Natural killer cell (primary cell): ENCODE results near the gene TMEM61. TPM values are rescaled to one million over a fixed set of nuclear protein-coding genes. Genes with fewer than 3 reads are reported as not detected.
A peak's percentile ranks its signal among the peaks of the same experiment; 100 is the strongest.

Experiments
- ATAC-seq, 3 donors: fragments of 150-1000 bp in 2 of 3; fragments of 200-7000 bp in 1 of 3; cut with Tn5 transposase; 1 replicate in 1 of 3; 2 replicates in 2 of 3; pipeline ENCODE4 v1.10.0; 2021; ENCODE audit warnings: mild to moderate bottlenecking in 2 of 3, moderate library complexity in 2 of 3
- DNase-seq, 2 donors: peaks; one replicate each; pipeline versions ENCODE4 v3.0.0 to v3.0.0-alpha.2; 2013 to 2021; ENCODE audit warnings: mixed read lengths in 1 of 2
- H3K27ac ChIP-seq: one replicate; pipeline ENCODE4 v1.5.1; 2013; ENCODE audit warnings: mild to moderate bottlenecking, low read length
- H3K27me3 ChIP-seq: one replicate; pipeline ENCODE4 v1.6.1; 2013; ENCODE audit warnings: low read length; ENCODE audit not compliant: control insufficient read depth, insufficient read depth
- H3K36me3 ChIP-seq: one replicate; pipeline ENCODE4 v1.6.1; 2013; ENCODE audit warnings: low read length; ENCODE audit not compliant: control insufficient read depth, insufficient read depth
- H3K4me1 ChIP-seq: one replicate; pipeline ENCODE4 v1.6.1; 2013; ENCODE audit warnings: low read length; ENCODE audit not compliant: control insufficient read depth, insufficient read depth
- H3K4me3 ChIP-seq: one replicate; pipeline ENCODE4 v1.5.1; 2013; ENCODE audit warnings: low read length
- H3K9me3 ChIP-seq: one replicate; pipeline ENCODE4 v1.6.1; 2013; ENCODE audit warnings: low read length; ENCODE audit not compliant: control insufficient read depth, insufficient read depth
- H3K27ac Mint-ChIP-seq, 2 donors: one replicate each; pipeline ENCODE4 v1.8.0; 2022; ENCODE audit warnings: mild to moderate bottlenecking in 2 of 2, mixed read lengths in 2 of 2, moderate library complexity in 1 of 2
- H3K27me3 Mint-ChIP-seq, 2 donors: one replicate each; pipeline ENCODE4 v1.8.0; 2022; ENCODE audit warnings: low read depth in 2 of 2, mixed read lengths in 2 of 2
- H3K36me3 Mint-ChIP-seq: one replicate; pipeline ENCODE4 v1.8.0; 2022; ENCODE audit warnings: mixed read lengths
- H3K4me1 Mint-ChIP-seq, 2 donors: one replicate each; pipeline ENCODE4 v1.8.0; 2022; ENCODE audit warnings: mixed read lengths in 2 of 2
- H3K4me3 Mint-ChIP-seq: one replicate; pipeline ENCODE4 v1.8.0; 2022; ENCODE audit warnings: mild to moderate bottlenecking, moderate library complexity, mixed read lengths
- H3K9me3 Mint-ChIP-seq, 2 donors: one replicate each; pipeline ENCODE4 v1.8.0; 2022; ENCODE audit warnings: mixed read lengths in 2 of 2
- WGBS: methylation state at CpG from one replicate; pipeline ENCODE4 v1.1.7; 2013; ENCODE audit warnings: missing lambda C conversion rate; ENCODE audit not compliant: insufficient coverage; 5-methylcytosine and 5-hydroxymethylcytosine counted together
- intact Hi-C: fragments of 100-400 bp; cut with micrococcal nuclease; formaldehyde crosslinking; loops from one replicate; pipeline ENCODE4 v1.14.2; 2022
- total RNA-seq, 4 donors: library from RNA; stranded (reverse); fragments of 120-200 nt in 1 of 4; gene quantifications; one replicate each; pipeline versions ENCODE4 v1.2.3 to v1.2.4, GENCODE V29; 2013 to 2022
- TF ChIP-seq, protein P1 (sequence below): fragments of 200-600 bp; IDR thresholded peaks from one replicate; pipeline ENCODE4 v1.8.0; 2022; ENCODE audit warnings: antibody characterized with exemption

TMEM61 gene
- total RNA-seq, 3 donors from 2014 or later (not counting 1 experiment from before 2014, with no cell fraction given), result not detected

GRCh38 chr1:54947540-54947939 is 32.9 kb upstream of the TMEM61 start:
- H3K4me3 Mint-ChIP-seq, result no peak overlapping the region
- H3K27me3 Mint-ChIP-seq, result no peaks in the 10 kb centered on the region
- peaks cover 20 to 21% of the 10 kb centered on the region in 2 donors for H3K4me1 Mint-ChIP-seq
- H3K9me3 Mint-ChIP-seq, result no peaks in the 10 kb centered on the region
- intact Hi-C loops, result loop anchor here (10.0 kb wide), 1 partner anchor 1637 kb away; no protein-coding TSS in a partner anchor
- no peak overlapping the region for H3K27ac Mint-ChIP-seq
- Histone ChIP-seq H3K9me3 (no peaks in the 10 kb centered on the region), H3K27me3 (no peaks in the 10 kb centered on the region), H3K36me3 (no peaks in the 10 kb centered on the region), H3K27ac (no peak overlapping the region), H3K4me3 (no peak overlapping the region), H3K4me1 (peaks cover 13% of the 10 kb centered on the region)
- TF ChIP-seq, protein P1, sequence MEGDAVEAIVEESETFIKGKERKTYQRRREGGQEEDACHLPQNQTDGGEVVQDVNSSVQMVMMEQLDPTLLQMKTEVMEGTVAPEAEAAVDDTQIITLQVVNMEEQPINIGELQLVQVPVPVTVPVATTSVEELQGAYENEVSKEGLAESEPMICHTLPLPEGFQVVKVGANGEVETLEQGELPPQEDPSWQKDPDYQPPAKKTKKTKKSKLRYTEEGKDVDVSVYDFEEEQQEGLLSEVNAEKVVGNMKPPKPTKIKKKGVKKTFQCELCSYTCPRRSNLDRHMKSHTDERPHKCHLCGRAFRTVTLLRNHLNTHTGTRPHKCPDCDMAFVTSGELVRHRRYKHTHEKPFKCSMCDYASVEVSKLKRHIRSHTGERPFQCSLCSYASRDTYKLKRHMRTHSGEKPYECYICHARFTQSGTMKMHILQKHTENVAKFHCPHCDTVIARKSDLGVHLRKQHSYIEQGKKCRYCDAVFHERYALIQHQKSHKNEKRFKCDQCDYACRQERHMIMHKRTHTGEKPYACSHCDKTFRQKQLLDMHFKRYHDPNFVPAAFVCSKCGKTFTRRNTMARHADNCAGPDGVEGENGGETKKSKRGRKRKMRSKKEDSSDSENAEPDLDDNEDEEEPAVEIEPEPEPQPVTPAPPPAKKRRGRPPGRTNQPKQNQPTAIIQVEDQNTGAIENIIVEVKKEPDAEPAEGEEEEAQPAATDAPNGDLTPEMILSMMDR, result no peak
- ATAC-seq, result no peak
- 79% methylated on average over 5 of the region's 5 CpGs for WGBS
- no peak for DNase-seq
- H3K36me3 Mint-ChIP-seq, result no peaks in the 10 kb centered on the region

- Mint-ChIP-seq H3K9me3 (no peaks in the 10 kb centered on the region), H3K4me3 (no peak overlapping the region), H3K27me3 (no peaks in the 10 kb centered on the region), H3K4me1 (peaks cover 20 to 21% of the 10 kb centered on the region in 2 donors), H3K36me3 (no peaks in the 10 kb centered on the region), H3K27ac (no peak overlapping the region)
- WGBS, result 40% methylated on average over 4 of the region's 4 CpGs
- peak in 1 of 2 donors; percentile 38 for DNase-seq
- TF ChIP-seq, protein P1, result no peak
- intact Hi-C loops, result loop anchor here (10.0 kb wide), 1 partner anchor 1636 kb away; no protein-coding TSS in a partner anchor
- no peaks in the 10 kb centered on the region for H3K36me3 ChIP-seq
- H3K27ac ChIP-seq, result no peak overlapping the region
- peaks cover 13% of the 10 kb centered on the region for H3K4me1 ChIP-seq
- H3K27me3 ChIP-seq, result no peaks in the 10 kb centered on the region
- H3K4me3 ChIP-seq, result no peak overlapping the region
- no peak for ATAC-seq
- no peaks in the 10 kb centered on the region for H3K9me3 ChIP-seq
Observed at GRCh38 chr1:54949053-54949452, 31.4 kb upstream of the TMEM61 start.

DNA sequence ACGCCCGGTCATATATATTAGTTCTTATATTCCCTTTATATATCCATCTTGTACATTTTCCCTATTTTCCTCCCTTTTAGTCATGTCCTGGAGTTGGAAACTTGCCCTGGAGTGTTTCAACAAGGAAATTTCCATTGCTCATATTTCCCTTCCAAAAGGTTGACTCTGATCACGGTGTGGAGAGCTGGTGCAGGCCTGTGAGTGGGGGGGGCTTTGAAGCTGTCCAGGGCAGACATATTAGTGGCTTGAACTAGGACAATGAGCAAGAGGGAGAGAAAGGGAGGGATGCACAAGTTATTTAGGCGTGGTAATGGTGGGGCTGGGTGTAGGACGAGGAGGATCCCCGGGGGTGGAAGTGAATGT is 30.4 kb upstream of the TMEM61 start:
- Mint-ChIP-seq H3K36me3 (no peaks in the 10 kb centered on the region), H3K9me3 (no peaks in the 10 kb centered on the region), H3K4me1 (peaks cover 17% of the 10 kb centered on the region in 2 donors), H3K4me3 (no peak overlapping the region), H3K27ac (no peak overlapping the region), H3K27me3 (no peaks in the 10 kb centered on the region)
- Histone ChIP-seq H3K36me3 (no peaks in the 10 kb centered on the region), H3K4me3 (no peak overlapping the region), H3K9me3 (no peaks in the 10 kb centered on the region), H3K27me3 (no peaks in the 10 kb centered on the region), H3K4me1 (peaks cover 13% of the 10 kb centered on the region), H3K27ac (no peak overlapping the region)
- WGBS, result 88% methylated on average over 6 of the region's 6 CpGs
- intact Hi-C loops, result loop anchor here (1.0 kb wide), 2 partner anchors 46 to 388 kb away; no protein-coding TSS in a partner anchor
- TF ChIP-seq, protein P1, result no peak
- ATAC-seq, result no peak
- DNase-seq, result no peak
